Right renal cortex interstitium (tissue), 3 donors: Measurements from ENCODE around the gene LYRM1. TPM values are rescaled to one million over a fixed set of nuclear protein-coding genes. Genes with fewer than 3 reads are reported as not detected.

Source experiments
- DNase-seq, 3 donors: peaks; one replicate each; pipeline ENCODE4 v3.0.0-alpha.2; 2013; ENCODE audit warnings: low read depth in 3 of 3, low spot score in 2 of 3
- polyA plus RNA-seq, 3 donors: library from polyadenylated mRNA; unstranded; fragments of 120-200 nt; gene quantifications; one replicate each; pipeline ENCODE4 v1.2.1, GENCODE V29; 2013; ENCODE audit not compliant: insufficient read length in 3 of 3

LYRM1 gene
- polyA plus RNA-seq, 3 donors: 49.8 to 50.6 (median 50.0) TPM

DNA sequence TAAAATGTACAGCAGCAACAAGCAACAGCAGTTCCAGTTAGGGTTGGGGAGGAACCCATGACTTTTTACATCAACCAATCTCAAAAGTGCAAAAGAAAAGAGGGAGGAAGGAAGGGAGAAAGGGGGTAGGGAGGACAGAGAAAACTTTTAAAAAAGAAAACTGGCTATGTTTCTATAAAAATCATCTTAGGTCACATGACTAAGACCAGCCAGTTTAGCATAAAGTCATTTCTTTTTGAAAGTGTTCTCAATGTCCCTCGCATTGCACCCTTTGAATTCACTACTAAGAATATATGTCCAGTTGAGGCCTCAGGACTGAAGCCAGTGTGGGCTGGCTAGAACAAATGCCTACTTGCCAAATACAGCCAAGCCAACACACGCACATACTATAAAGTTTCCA lies 29.3 kb upstream of the LYRM1 start:
- DNase-seq: no peak

DNA sequence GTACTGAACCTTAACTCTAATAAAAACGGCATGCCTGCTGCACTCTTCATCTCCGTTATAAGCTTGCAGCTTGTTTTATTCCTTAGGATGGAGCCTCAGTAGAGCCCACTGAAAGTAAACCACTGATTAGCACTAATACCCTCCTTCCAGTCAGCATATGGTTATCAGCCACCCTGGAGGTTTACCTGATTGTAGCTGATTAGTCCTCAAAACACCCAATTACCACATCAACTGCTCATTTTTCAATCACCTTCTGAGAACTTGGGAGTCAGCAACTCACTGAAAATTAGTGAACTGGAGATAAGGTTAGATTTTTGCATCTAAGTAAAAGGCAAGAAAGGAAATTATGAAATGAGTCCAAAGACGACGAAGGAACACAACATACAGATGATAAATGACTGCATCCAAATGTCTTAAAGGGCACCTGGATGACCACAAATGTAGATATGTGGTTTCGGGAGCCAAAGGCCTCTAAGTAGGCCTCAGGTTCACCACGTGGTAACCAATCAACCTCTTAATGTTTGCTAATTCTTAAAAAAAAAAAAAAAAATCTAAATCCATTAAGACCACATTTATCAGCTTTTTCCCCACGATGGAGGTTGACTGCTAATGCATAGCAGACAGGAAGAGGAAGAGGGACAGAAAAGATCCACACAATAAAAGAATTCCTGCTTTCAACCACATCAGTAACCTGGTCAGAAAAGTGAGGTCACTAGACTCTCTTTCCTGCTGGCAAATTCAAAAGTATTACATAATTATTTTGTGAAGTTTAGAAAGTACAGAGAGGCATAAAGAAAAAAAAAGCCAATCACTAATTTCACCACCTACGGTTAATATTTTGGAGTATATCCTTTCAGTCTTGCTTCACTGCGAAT lies 28.4 kb upstream of the LYRM1 start:
- no peak for DNase-seq

DNA sequence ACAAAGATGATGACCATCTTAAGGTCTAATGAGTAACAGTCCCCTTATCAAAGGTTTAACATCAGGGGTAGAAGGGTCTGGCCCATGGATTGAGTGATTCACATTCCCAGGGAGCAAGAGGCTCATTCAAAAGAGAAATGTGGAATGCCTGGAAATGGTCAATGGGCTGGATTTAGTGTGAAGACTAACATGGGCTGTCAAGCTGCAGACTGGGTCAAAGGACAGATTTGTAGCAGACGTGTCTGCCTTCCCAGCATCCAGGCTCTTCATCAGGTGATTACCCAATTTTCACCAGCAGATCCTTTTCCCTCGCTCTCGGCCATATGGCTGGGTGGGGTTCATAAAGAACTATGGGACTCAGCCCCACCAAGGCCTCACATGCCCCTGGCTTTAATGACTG lies 27.2 kb upstream of the LYRM1 start:
- no peak for DNase-seq

DNA sequence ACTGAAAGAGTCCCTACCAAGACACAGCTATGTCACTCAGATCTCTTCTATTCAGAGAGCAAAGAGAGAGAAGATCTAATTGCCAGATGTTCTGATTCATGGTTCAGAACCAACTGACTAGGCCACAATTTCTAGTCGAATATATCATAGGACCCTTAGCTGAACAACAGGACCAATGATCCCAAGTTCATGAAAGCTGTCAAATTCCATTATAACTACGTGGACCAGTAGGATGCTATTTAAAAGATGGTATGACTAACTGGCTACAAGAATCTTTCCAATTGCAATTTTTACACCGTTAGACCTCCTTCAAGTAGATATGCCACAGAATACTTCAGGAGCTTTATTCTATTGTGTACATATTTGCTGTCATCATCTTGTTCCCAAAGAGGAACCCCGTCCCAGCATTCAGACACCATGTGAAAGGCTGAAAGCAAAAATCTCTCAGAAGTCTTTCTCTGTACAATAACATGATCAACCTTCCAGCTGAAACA lies 26.4 kb upstream of the LYRM1 start:
- DNase-seq: no peak

DNA sequence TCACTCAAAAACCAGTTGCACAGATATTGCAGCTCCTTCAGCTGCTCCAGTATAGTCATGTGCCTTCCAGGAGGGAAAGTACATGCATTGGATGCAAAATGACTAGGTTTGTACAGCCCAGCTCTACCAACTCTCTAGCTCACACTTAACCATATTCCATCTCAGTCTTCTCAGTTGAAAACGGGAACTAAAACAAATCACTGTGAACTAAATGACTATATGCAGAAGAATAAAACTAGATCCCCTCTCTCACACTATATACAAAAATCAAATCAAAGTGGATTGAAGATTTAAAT lies 25.3 kb upstream of the LYRM1 start:
- no peak for DNase-seq

DNA sequence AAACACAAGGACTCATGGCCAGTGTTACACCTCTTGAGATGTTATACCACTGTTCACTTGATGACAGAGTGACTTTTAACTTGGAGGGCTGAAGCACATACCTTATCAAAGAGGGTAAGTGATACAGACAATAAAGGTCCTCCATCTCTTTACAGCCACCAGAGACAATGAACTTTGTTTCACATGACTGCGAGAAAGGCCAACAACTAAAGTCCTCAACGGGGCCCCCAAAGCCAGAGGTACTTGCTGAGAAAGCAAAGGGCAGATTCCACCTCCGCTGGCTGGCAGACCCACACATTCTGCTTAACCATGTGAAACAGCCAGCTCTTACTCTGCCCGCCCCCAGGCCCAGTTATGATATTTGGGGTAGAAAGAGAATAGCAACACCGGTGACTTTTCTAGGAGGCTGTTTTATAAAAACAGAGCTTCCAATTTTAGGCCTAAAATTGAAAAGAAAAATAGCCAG lies 21.9 kb upstream of the LYRM1 start:
- no peak for DNase-seq

GRCh38 chr16:20879175-20880040 lies 21.2 kb upstream of the LYRM1 start:
- DNase-seq: no peak

GRCh38 chr16:20880867-20881502 lies 19.6 kb upstream of the LYRM1 start:
- DNase-seq: no peak

DNA sequence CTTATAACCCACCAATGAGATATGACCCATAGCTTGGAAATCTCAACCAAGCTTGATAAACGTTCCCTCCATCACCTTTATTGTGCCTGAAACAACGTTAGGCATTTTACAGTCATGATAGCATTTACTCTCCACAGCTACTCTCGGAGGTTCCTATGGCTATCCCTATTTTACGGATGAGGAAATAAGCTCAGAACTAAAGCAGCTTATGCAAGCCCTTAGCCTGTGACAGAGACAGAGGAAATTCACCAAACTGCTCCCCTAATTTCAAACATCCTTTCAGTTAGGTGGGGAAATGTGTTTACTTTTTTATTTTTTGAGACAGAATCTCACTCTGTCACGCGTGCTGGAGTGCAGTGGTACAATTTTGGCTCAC lies 19.1 kb upstream of the LYRM1 start:
- DNase-seq: no peak

GRCh38 chr16:20883554-20884239 lies 16.9 kb upstream of the LYRM1 start:
- DNase-seq: no peak

- DNase-seq: no peak
Observed at GRCh38 chr16:20884240-20884556, 16.4 kb upstream of the LYRM1 start.

DNA sequence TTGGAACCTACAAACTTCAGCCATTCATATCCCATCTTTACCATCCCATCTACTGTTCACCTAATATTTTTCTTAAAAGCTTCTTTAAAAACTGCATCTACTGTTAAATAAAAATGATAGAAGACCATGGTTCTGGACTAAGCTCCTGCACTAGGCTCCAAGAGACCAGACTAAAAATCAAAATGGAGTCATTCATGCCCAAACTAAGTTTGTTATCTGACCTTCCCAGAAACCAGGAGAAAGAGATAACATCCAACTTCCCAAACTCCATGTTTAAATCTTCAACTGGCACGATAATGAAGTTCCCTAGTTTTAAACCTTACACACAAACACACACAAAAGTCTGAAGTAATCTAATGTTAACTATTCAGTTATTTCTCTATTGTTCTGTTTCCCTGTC lies 14.3 kb upstream of the LYRM1 start:
- DNase-seq: no peak

GRCh38 chr16:20887207-20887606 lies 13.4 kb upstream of the LYRM1 start:
- no peak for DNase-seq

DNA sequence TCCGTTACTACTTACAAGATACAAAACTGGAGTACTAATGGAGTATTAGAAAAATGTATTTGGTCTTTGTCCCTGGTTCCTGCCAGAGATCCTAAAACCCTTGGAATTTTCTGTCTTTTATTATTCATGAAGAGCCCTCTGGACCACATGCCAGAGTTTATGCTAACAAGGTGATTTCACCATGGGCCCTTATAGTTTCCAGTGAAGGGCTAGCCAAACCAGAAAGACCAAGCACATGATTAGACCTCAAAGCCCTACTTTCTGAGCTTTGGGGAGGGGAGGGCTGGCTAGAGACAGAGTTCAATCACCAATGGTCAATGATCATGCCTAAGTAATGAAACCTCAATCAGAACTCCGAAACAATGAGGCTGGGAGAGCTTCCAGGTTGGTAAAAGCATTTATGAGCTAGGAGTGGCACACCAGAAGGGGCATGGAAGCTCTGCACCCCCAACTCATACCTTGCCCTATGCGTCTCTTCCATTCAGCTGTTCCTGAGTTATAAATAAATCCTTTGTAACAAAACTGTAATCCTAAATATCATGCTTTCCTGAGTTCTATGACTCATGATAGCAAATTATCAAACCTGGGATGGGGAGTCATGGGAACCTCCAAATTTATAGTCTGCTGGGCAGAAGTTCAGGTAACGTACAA lies 10.8 kb upstream of the LYRM1 start:
- DNase-seq: no peak

- DNase-seq: no peak
Observed at GRCh38 chr16:20894388-20894787, 6.2 kb upstream of the LYRM1 start.

DNA sequence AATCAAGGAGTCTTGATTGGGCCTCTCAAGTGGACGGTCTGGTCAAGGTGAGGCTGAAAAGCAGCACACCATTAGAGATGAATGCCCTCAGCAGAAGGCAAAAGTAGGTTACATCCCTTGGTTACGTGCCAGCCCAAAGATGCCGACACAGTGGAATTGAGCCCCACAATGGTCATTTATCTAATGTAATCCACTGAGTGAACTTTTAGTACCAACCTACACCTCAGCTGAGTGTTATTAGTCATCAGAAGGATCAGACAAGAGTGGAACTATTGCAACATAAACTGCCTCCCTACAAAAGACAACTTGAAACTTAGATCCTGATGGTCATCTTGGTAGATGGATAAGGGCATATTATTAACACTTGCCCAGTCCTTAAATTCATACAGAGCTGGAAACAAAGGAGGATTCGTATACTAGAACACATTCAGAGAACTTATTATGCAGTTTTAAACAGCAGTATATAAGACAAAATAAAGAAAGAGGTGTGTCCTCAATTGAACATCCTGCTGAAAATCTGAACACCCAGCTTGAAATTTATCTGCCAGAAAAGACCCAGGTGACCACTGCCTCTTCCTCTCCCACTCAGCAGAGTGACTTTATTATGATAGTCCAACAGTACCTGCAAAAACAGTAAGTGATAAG lies 3.2 kb upstream of the LYRM1 start:
- no peak for DNase-seq

GRCh38 chr16:20897922-20898321 lies 2.6 kb upstream of the LYRM1 start:
- DNase-seq: no peak

DNA sequence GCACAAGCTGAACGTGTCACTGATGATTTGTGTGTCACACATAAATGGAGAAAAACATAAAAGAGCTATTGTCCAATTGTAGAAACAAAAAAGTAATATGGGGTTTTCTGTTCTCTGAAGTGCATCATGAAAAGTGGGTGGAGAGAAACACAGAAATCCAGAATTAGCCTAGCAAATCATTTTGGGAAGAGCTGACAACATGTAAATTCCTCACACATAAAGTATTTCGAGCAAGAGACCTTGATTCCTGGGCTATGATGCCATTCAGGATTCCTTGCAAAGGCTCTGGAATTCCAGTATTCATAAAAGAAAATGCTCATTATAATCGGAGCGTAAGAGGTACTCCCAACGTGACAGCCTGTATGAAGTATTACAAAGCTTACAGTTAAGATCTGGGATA lies 1.5 kb upstream of the LYRM1 start:
- no peak for DNase-seq

GRCh38 chr16:20899477-20900298 lies 883 bp upstream of the LYRM1 start:
- no peak for DNase-seq
